Ectodermal cell (in vitro differentiated cells): Measurements from ENCODE around the gene VWA8.
"Not testable (repeated sequence)": the region's sequence is repeated elsewhere in the genome, so short reads cannot be mapped to it uniquely, and the experiment has no call there.

ENCODE experiments used
- H3K27ac ChIP-seq: 2 replicates; pipeline ENCODE4 v1.7.0; 2013; ENCODE audit warnings: mild to moderate bottlenecking, low read depth, low read length; ENCODE audit not compliant: insufficient read depth, poor library complexity, severe bottlenecking
- H3K27me3 ChIP-seq: 2 replicates; pipeline ENCODE4 v1.7.0; 2013; ENCODE audit warnings: mild to moderate bottlenecking, low read length; ENCODE audit not compliant: insufficient read depth, control insufficient read depth, poor library complexity, severe bottlenecking
- H3K36me3 ChIP-seq: one replicate; pipeline ENCODE4 v1.7.0; 2013; ENCODE audit warnings: low read length; ENCODE audit not compliant: control insufficient read depth, insufficient read depth
- H3K4me1 ChIP-seq: one replicate; pipeline ENCODE4 v1.7.0; 2013; ENCODE audit warnings: low read length; ENCODE audit not compliant: control insufficient read depth, insufficient read depth
- H3K4me3 ChIP-seq: 2 replicates; pipeline ENCODE4 v1.7.0; 2013; ENCODE audit warnings: low read depth, low read length, control low read depth; ENCODE audit not compliant: insufficient read depth
- H3K9me3 ChIP-seq: 2 replicates; pipeline ENCODE4 v1.7.0; 2013; ENCODE audit warnings: mild to moderate bottlenecking, low read length, moderate library complexity; ENCODE audit not compliant: control insufficient read depth
- WGBS, 2 experiments: methylation state at CpG; one replicate each; pipeline ENCODE4 v1.1.7; 2013; ENCODE audit warnings: missing lambda C conversion rate in 2 of 2; 5-methylcytosine and 5-hydroxymethylcytosine counted together

The VWA8 gene

GRCh38 chr13:41636590-41636989 is 324.3 kb downstream of the VWA8 start:
- H3K27me3 ChIP-seq, H3K27ac ChIP-seq, H3K9me3 ChIP-seq, H3K4me3 ChIP-seq, H3K4me1 ChIP-seq, H3K36me3 ChIP-seq: not testable (repeated sequence)

GRCh38 chr13:41634407-41634806 is 326.5 kb downstream of the VWA8 start:
- H3K36me3 ChIP-seq: no peaks in the 10 kb centered on the region
- WGBS, 2 experiments: 84 to 90% methylated on average over 3 of the region's 3 CpGs
- H3K4me3 ChIP-seq: no peak overlapping the region
- no peak overlapping the region for H3K27ac ChIP-seq
- H3K27me3 ChIP-seq: no peaks in the 10 kb centered on the region
- no peaks in the 10 kb centered on the region for H3K4me1 ChIP-seq
- no peaks in the 10 kb centered on the region for H3K9me3 ChIP-seq

- Histone ChIP-seq H3K27me3 (no peaks in the 10 kb centered on the region), H3K4me1 (no peaks in the 10 kb centered on the region), H3K4me3 (no peak overlapping the region), H3K27ac (no peak overlapping the region), H3K36me3 (no peaks in the 10 kb centered on the region), H3K9me3 (no peaks in the 10 kb centered on the region)
- WGBS, 2 experiments: 89 to 91% methylated on average over 4 of the region's 4 CpGs
Observed at GRCh38 chr13:41633776-41634175, 327.1 kb downstream of the VWA8 start.

- H3K27me3 ChIP-seq: no peaks in the 10 kb centered on the region
- no peak overlapping the region for H3K27ac ChIP-seq
- WGBS, 2 experiments: 93% methylated on average over 3 to 5 of the region's 5 CpGs
- no peaks in the 10 kb centered on the region for H3K4me1 ChIP-seq
- no peaks in the 10 kb centered on the region for H3K9me3 ChIP-seq
- no peak overlapping the region for H3K4me3 ChIP-seq
- no peaks in the 10 kb centered on the region for H3K36me3 ChIP-seq
Observed at GRCh38 chr13:41631296-41631965, 329.5 kb downstream of the VWA8 start.

GRCh38 chr13:41627425-41627824 is 333.5 kb downstream of the VWA8 start:
- no peaks in the 10 kb centered on the region for H3K4me1 ChIP-seq
- no peaks in the 10 kb centered on the region for H3K9me3 ChIP-seq
- H3K27me3 ChIP-seq: no peaks in the 10 kb centered on the region
- H3K27ac ChIP-seq: no peak overlapping the region
- no peaks in the 10 kb centered on the region for H3K36me3 ChIP-seq
- no peak overlapping the region for H3K4me3 ChIP-seq
- 97% methylated on average over 5 of the region's 5 CpGs for WGBS, 2 experiments

GRCh38 chr13:41624041-41624440 is 336.9 kb downstream of the VWA8 start:
- no peaks in the 10 kb centered on the region for H3K9me3 ChIP-seq
- H3K27me3 ChIP-seq: no peaks in the 10 kb centered on the region
- H3K4me1 ChIP-seq: no peaks in the 10 kb centered on the region
- no peaks in the 10 kb centered on the region for H3K36me3 ChIP-seq
- H3K27ac ChIP-seq: no peak overlapping the region
- no peak overlapping the region for H3K4me3 ChIP-seq

GRCh38 chr13:41622432-41623429 is 338.2 kb downstream of the VWA8 start:
- H3K9me3 ChIP-seq: no peaks in the 10 kb centered on the region
- WGBS, 2 experiments: 94 to 97% methylated on average over 5 of the region's 6 CpGs
- no peaks in the 10 kb centered on the region for H3K4me1 ChIP-seq
- H3K36me3 ChIP-seq: no peaks in the 10 kb centered on the region
- H3K27ac ChIP-seq: no peak overlapping the region
- H3K4me3 ChIP-seq: no peak overlapping the region
- no peaks in the 10 kb centered on the region for H3K27me3 ChIP-seq

- H3K27me3 ChIP-seq: no peaks in the 10 kb centered on the region
- no peaks in the 10 kb centered on the region for H3K36me3 ChIP-seq
- no peaks in the 10 kb centered on the region for H3K4me1 ChIP-seq
- H3K9me3 ChIP-seq: no peaks in the 10 kb centered on the region
- no peak overlapping the region for H3K4me3 ChIP-seq
- H3K27ac ChIP-seq: no peak overlapping the region
- 90 to 98% methylated on average over 5 of the region's 5 CpGs for WGBS, 2 experiments
Observed at GRCh38 chr13:41621716-41622431, 339.0 kb downstream of the VWA8 start.

- H3K4me3 ChIP-seq, H3K9me3 ChIP-seq, H3K36me3 ChIP-seq, H3K4me1 ChIP-seq, H3K27me3 ChIP-seq, H3K27ac ChIP-seq: not testable (repeated sequence)
- 92 to 100% methylated on average over 2 to 3 of the region's 5 CpGs for WGBS, 2 experiments
Observed at GRCh38 chr13:41617633-41618032, 343.3 kb downstream of the VWA8 start.

GRCh38 chr13:41616151-41616550 is 344.8 kb downstream of the VWA8 start:
- Histone ChIP-seq H3K27ac (no peak overlapping the region), H3K4me3 (no peak overlapping the region), H3K9me3 (no peaks in the 10 kb centered on the region), H3K27me3 (no peaks in the 10 kb centered on the region), H3K36me3 (no peaks in the 10 kb centered on the region), H3K4me1 (peaks cover 4% of the 10 kb centered on the region)
- WGBS, 2 experiments: 95 to 100% methylated on average over 3 of the region's 3 CpGs
